GM12891 (cell line): ENCODE measurements around the gene KCND2.

Experiments used
- POLR2A ChIP-seq: IDR thresholded peaks from 2 replicates; pipeline ENCODE4 v1.6.1; 2011; ENCODE audit warnings: low read depth, low read length, control low read depth
- POLR2AphosphoS5 ChIP-seq: IDR thresholded peaks from 2 replicates; pipeline ENCODE4 v1.6.1; 2011; ENCODE audit warnings: low read depth, low read length, control low read depth
- TAF1 ChIP-seq: IDR thresholded peaks from 2 replicates; pipeline ENCODE4 v1.6.1; 2011; ENCODE audit warnings: low read depth, low read length, control low read depth

GRCh38 chr7:120733835-120734234 is 460.9 kb downstream of the KCND2 start:
- TF ChIP-seq POLR2AphosphoS5 (no peak), POLR2A (no peak), TAF1 (no peak)
